ENCODE data around the gene ARID3C. TPM values are rescaled to one million over a fixed set of nuclear protein-coding genes. Genes with fewer than 3 reads are reported as not detected.
A peak's percentile ranks its signal among the peaks of the same experiment; 100 is the strongest.

Gene ARID3C
- total and polyA plus RNA-seq, 10 of the 15 experiments (the other 5 are each of a cell fraction or from before 2014, with no cell fraction given): not detected

- peak; percentile 82; the same call in 1 of the 2 replicates for TF ChIP-seq GATAD2B (conservative IDR thresholded peaks at IDR 0.05; ENCODE audit: low read depth)
- TF ChIP-seq KLF5 (IDR thresholded peaks at IDR 0.05; ENCODE audit: partially characterized antibody): peak; percentile 81
- TF ChIP-seq PBX3 (IDR thresholded peaks at IDR 0.05; ENCODE audit: insufficient replicate concordance, low read depth, low read length): peak; percentile 74
- TF ChIP-seq CHD4 (IDR thresholded peaks at IDR 0.05): no peak
- no peak for TF ChIP-seq E2F8 (IDR thresholded peaks at IDR 0.05; ENCODE audit: low read depth, partially characterized antibody)
- TF ChIP-seq ELK1 (IDR thresholded peaks at IDR 0.05; ENCODE audit: low read depth, low read length): no peak
- peak; percentile 81 for TF ChIP-seq RB1 (IDR thresholded peaks at IDR 0.05; ENCODE audit: borderline replicate concordance)
- TF ChIP-seq PRDM15 (CRISPR knock-in tag; IDR thresholded peaks at IDR 0.05): no peak
- TF ChIP-seq IKZF2 (IDR thresholded peaks at IDR 0.05): peak; percentile 51 to 70; a peak in 3 of 4 replicates
- TF ChIP-seq NR2F1 (conservative IDR thresholded peaks at IDR 0.05): no peak; the same call in 1 of the 2 replicates
- TF ChIP-seq PAX5 (IDR thresholded peaks at IDR 0.05; ENCODE audit: borderline replicate concordance, low read depth, low read length): no peak
- no peak for TF ChIP-seq KAT2A (conservative IDR thresholded peaks at IDR 0.05; ENCODE audit: control insufficient read depth, low read depth, low read length)
- no peak for TF ChIP-seq ZNF217 (IDR thresholded peaks at IDR 0.05)
- TF ChIP-seq NFYB (IDR thresholded peaks at IDR 0.05; ENCODE audit: insufficient read depth, low read depth, low read length): peak; percentile 98
- peak; percentile 17; the same call in 1 of the 2 replicates for TF ChIP-seq TBL1XR1 (IDR thresholded peaks at IDR 0.05; ENCODE audit: low read depth, low read length)
- 0 out of 2 replicates have a peak, but pooled peaks have one; percentile 54 for TF ChIP-seq CHD2 (IDR thresholded peaks at IDR 0.05; ENCODE audit: borderline replicate concordance, low read depth, low read length)
- TF ChIP-seq SREBF2 (IDR thresholded peaks at IDR 0.05; ENCODE audit: low read length): no peak
- peak; percentile 80 for TF ChIP-seq MXI1 (IDR thresholded peaks at IDR 0.05; ENCODE audit: low read depth, low read length)
- peak; percentile 68 for TF ChIP-seq RELA (IDR thresholded peaks at IDR 0.05; ENCODE audit: borderline replicate concordance, partially characterized antibody)
Measured at GRCh38 chr9:34646211-34647083, 17.6 kb upstream of the ARID3C start, which contains the start of gene GALT (continued).
